ENCODE data around the gene PSD. TPM values are rescaled to one million over a fixed set of nuclear protein-coding genes. Genes with fewer than 3 reads are reported as not detected.

The PSD gene
- total and polyA plus RNA-seq, 11 donors, result 0.14 to 1.7 (median 0.84) TPM

GRCh38 chr10:102384053-102384452 is 34.5 kb downstream of the PSD start:
- no peak for DNase-seq
- intact Hi-C loops (cut with DNase I), result loop anchor here in 1 of 10 donors (10.0 kb wide), 1 partner anchor 91 kb away; no protein-coding TSS in a partner anchor
- H3K4me3 ChIP-seq, result no peak overlapping the region
- H3K27me3 ChIP-seq, result no peaks in the 10 kb centered on the region
- TF ChIP-seq, protein P1, sequence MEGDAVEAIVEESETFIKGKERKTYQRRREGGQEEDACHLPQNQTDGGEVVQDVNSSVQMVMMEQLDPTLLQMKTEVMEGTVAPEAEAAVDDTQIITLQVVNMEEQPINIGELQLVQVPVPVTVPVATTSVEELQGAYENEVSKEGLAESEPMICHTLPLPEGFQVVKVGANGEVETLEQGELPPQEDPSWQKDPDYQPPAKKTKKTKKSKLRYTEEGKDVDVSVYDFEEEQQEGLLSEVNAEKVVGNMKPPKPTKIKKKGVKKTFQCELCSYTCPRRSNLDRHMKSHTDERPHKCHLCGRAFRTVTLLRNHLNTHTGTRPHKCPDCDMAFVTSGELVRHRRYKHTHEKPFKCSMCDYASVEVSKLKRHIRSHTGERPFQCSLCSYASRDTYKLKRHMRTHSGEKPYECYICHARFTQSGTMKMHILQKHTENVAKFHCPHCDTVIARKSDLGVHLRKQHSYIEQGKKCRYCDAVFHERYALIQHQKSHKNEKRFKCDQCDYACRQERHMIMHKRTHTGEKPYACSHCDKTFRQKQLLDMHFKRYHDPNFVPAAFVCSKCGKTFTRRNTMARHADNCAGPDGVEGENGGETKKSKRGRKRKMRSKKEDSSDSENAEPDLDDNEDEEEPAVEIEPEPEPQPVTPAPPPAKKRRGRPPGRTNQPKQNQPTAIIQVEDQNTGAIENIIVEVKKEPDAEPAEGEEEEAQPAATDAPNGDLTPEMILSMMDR (IDR thresholded peaks at IDR 0.05), result no peak
- TF ChIP-seq POLR2A (IDR thresholded peaks at IDR 0.05), result no peak
- no peaks in the 10 kb centered on the region for H3K9me3 ChIP-seq
- 45 to 53% (median 49%) methylated on average over 6 of the region's 6 CpGs for WGBS, 4 donors
- ATAC-seq, result no peak
- H3K36me3 ChIP-seq, result peaks cover 5 to 45% (median 41%) of the 10 kb centered on the region in 9 donors
- no peak overlapping the region for H3K27ac ChIP-seq
- H3K4me1 ChIP-seq, result peaks cover 0 to 17% (median 0%) of the 10 kb centered on the region in 12 donors

DNA sequence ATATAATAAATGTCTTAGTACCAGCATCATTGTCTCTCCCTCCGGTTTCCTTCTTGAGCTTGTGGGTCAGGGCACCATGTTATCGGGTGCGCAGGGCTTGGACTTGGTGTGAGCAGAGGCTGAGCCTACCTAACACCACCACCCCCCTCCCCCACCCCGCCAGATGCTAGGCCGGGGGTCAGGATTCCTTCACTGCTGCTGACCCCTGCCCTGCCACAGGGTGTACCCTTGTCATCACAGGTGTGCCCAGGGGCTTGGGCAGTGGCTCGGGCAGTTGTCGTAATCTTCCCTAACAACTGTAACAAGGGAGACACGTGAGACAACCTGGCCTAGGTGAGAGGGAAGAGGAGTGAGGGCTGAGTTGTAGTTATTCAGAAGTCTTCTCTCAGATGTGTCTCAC is 35.7 kb downstream of the PSD start:
- WGBS, 4 donors, result 81 to 97% (median 92%) methylated on average over 8 of the region's 8 CpGs
- Histone ChIP-seq H3K27me3 (no peaks in the 10 kb centered on the region), H3K4me3 (no peak overlapping the region), H3K9me3 (no peaks in the 10 kb centered on the region), H3K36me3 (peaks cover 5 to 57% (median 53%) of the 10 kb centered on the region in 9 donors), H3K4me1 (peaks cover 0 to 17% (median 0%) of the 10 kb centered on the region in 12 donors), H3K27ac (no peak overlapping the region)
- intact Hi-C loops (cut with DNase I), result loop anchor here in 1 of 10 donors (10.0 kb wide), 1 partner anchor 92 kb away; no protein-coding TSS in a partner anchor
- DNase-seq, result no peak
- TF ChIP-seq, protein P1 (IDR thresholded peaks at IDR 0.05), result no peak
- TF ChIP-seq POLR2A (IDR thresholded peaks at IDR 0.05), result no peak
- no peak for ATAC-seq

DNA sequence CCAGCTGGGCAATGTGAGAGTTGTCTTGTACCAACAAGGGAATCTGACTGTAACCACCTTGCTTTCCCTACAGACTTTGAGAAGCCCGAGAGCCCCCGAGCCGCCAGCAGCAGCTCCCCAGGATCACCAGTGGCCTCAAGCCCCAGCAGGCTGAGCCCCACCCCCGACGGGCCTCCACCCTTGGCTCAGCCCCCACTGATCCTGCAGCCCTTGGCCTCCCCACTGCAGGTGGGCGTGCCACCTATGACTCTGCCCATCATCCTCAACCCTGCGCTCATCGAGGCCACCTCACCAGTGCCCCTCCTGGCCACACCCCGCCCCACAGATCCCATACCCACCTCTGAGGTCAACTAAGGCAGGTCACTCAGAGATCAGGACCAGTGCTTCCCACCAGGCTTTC is 36.6 kb downstream of the PSD start:
- no peaks in the 10 kb centered on the region for H3K27me3 ChIP-seq
- H3K36me3 ChIP-seq, result peaks cover 5 to 66% (median 61%) of the 10 kb centered on the region in 9 donors
- no peak overlapping the region for H3K27ac ChIP-seq
- no peaks in the 10 kb centered on the region for H3K9me3 ChIP-seq
- peaks cover 0 to 17% (median 0%) of the 10 kb centered on the region in 12 donors for H3K4me1 ChIP-seq
- TF ChIP-seq POLR2A (IDR thresholded peaks at IDR 0.05), result no peak
- TF ChIP-seq, protein P1 (IDR thresholded peaks at IDR 0.05), result no peak
- WGBS, 4 donors, result 84 to 93% (median 89%) methylated on average over 7 to 9 of the region's 9 CpGs
- DNase-seq, result no peak
- ATAC-seq, result peak in 1 of 4 donors; percentile 7
- no peak overlapping the region for H3K4me3 ChIP-seq
- intact Hi-C loops (cut with DNase I), result loop anchor here in 1 of 10 donors (10.0 kb wide), 1 partner anchor 93 kb away; no protein-coding TSS in a partner anchor

- DNase-seq, result no peak
- H3K27me3 ChIP-seq, result no peaks in the 10 kb centered on the region
- no peaks in the 10 kb centered on the region for H3K4me1 ChIP-seq
- no peak for ATAC-seq
- H3K36me3 ChIP-seq, result peaks cover 5 to 92% (median 87%) of the 10 kb centered on the region in 9 donors
- whole genome bisulfite sequencing, 4 donors, result 94 to 100% (median 97%) methylated on average over 6 of the region's 6 CpGs
- intact Hi-C loops (cut with DNase I), result no loop called here
- TF ChIP-seq POLR2A (IDR thresholded peaks at IDR 0.05), result no peak
- H3K9me3 ChIP-seq, result no peaks in the 10 kb centered on the region
- H3K4me3 ChIP-seq, result no peak overlapping the region
- H3K27ac ChIP-seq, result no peak overlapping the region
Measured at GRCh38 chr10:102379383-102379782, 39.2 kb downstream of the PSD start.

GRCh38 chr10:102376901-102377300 is 41.7 kb downstream of the PSD start:
- no peaks in the 10 kb centered on the region for H3K9me3 ChIP-seq
- no peak for ATAC-seq
- no peaks in the 10 kb centered on the region for H3K27me3 ChIP-seq
- TF ChIP-seq POLR2A (IDR thresholded peaks at IDR 0.05), result no peak
- TF ChIP-seq, protein P1 (IDR thresholded peaks at IDR 0.05), result no peak
- H3K4me3 ChIP-seq, result no peak overlapping the region
- no peak for DNase-seq
- H3K4me1 ChIP-seq, result no peaks in the 10 kb centered on the region
- intact Hi-C loops (cut with DNase I), result no loop called here
- peaks cover 5 to 100% (median 98%) of the 10 kb centered on the region in 9 donors for H3K36me3 ChIP-seq
- WGBS, 4 donors, result 89 to 95% (median 95%) methylated on average over 12 of the region's 12 CpGs
- H3K27ac ChIP-seq, result no peak overlapping the region
